Inflammatory macrophage treated with lipopolysaccharide for 1 hour (primary cell): Measurements from ENCODE around the gene CGNL1.
A peak's percentile ranks its signal among the peaks of the same experiment; 100 is the strongest.

ENCODE experiments used
- DNase-seq, 2 donors: peaks; one replicate each; pipeline ENCODE4 v3.0.0-alpha.2; 2020 to 2022

Gene CGNL1

GRCh38 chr15:57458356-57458781 lies 82.1 kb downstream of the CGNL1 start:
- DNase-seq, result no peak

DNA sequence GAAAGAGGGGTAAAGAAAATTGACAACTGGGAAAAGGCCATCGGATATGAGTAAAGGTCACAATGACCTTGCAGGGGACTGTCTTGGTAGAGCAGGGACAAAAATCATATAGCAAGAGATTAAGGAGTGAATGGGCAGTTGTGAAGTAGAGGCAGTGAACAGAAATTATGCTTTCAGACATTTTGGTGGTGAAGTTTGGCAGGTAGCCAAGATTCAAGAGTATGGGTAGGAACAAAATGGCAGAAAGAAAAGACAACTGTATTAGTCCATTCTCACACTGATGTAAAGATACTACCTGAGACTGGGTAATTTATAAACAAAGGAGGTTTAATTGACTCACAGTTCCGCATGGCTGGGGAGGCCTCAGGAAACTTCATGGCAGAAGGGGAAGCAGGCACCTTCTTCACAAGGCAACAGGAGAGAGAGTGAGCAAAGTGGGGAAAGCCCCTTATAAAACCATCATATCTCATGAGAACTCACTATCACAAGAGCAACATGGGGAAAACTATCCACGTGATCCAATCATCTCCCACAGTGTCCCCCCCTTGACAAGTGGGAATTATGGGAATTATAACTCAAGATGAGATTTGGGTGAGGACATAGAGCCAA lies 84.0 kb downstream of the CGNL1 start:
- DNase-seq, result no peak

DNA sequence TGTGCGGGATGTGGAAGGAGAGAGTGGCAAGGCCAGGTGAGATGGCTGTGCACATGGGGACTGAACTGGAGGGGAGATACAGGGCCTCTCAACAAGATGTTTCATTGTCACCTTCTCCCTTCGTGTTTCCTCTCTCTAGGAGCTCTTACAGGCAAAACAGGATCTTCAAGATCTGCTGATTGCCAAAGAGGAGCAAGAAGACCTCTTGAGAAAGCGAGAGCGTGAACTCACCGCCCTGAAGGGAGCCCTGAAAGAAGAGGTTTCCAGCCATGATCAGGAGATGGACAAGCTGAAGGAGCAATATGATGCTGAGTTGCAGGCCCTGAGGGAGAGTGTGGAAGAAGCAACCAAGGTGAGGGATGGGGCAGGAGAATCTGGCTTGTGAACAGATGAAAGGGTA lies 85.2 kb downstream of the CGNL1 start:
- no peak for DNase-seq

DNA sequence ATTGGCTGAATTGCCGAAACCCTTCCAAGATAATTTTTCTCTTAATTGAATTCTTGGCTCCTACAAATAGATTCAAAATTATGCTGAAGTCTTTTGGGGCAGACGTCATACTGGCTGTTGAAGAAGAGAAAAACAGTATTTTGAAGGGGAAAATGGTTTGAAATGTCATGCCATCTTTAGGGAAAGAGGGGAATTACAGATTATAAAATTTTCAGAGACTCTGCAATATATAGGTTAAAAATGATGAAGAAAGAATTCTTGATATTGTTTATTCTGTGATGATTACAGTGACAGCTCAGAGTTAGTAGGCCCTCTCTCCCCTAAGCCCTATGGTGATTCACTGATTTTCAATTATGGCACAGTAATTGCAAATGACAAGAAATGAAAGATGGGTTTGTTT lies 86.1 kb downstream of the CGNL1 start:
- DNase-seq, result no peak

DNA sequence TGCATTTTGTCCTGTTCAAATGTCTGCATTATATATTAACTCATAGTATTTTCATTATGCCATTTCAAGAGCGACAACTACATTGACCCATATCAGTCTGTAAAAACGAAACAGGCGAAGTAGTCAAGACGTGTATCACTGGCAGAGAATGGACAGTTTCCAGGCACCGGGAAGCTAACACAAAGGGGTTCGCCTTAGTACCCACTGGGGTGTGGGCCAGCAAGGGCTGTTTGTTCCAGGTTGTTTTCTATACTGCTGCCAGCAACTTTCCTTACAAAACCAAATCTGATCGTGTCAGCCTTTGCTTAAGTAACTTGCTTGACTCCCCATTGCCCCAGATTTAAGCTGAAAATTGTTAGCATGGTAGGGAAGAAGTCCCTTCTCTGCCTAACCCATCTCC lies 87.1 kb downstream of the CGNL1 start:
- DNase-seq, result no peak

DNA sequence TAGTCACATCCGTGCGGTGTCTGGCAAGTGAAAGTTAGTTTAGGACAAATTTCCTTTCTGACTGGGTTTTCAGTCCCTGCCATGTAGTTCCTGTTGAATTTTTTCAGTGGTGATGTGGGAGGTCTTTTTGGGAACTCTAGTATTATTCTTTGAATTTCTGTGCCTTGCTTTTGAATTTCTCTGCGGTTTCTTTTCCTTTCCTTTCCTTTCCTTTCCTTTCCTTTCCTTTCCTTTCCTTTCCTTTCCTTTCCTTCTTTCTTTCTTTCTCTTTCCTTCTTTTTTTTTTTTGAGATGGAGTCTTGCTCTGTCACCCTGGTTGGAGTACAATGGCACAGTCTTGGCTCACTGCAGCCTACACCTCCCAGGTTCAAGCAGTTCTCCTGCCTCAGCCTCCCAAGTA lies 88.2 kb downstream of the CGNL1 start:
- no peak for DNase-seq

GRCh38 chr15:57468486-57468885 lies 92.2 kb downstream of the CGNL1 start:
- DNase-seq, result peak in 1 of 2 donors; percentile 9

- DNase-seq, result no peak
Observed at GRCh38 chr15:57470543-57470942, 94.2 kb downstream of the CGNL1 start.

DNA sequence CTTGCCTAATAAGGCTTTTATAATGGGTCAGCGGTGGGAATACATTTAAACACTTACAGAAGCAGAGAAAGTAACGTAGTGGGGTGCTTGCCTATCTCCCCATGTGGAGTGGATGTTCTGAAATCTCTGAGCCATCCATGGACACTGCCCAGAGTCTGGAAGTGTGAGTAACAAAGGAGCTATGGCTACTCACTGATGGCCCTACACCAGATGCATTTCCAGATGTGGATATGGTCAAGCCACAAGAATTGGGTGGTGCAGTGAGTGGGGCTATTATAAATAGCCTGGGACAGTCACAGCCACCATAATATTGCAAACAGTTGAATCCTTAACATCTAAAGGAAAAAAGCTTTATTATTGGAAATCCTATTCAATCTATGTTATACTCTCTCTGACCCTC lies 96.6 kb downstream of the CGNL1 start:
- DNase-seq, result no peak

DNA sequence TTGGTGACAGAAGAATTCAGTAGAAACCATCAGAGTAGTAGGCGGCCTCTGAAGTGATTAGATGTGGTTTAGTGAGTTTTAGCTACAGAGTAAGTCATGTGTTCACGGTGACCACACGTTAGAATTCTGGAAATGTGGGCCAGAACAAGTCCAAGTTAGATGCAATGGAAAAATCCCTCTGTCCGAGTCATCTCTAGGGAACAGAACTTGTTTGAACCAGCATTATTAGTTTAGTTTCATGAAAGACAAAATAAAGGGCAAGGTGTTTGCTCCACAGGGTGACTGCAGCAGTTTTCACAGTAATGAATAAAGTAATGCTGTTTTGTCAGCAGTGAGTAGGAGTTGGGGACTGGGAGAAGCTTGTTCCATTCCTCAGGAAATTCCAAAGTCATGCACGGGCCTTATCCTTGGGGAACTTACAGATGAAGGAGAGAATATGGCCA lies 100.2 kb downstream of the CGNL1 start:
- no peak for DNase-seq

- no peak for DNase-seq
Observed at GRCh38 chr15:57477736-57478522, 101.6 kb downstream of the CGNL1 start.

DNA sequence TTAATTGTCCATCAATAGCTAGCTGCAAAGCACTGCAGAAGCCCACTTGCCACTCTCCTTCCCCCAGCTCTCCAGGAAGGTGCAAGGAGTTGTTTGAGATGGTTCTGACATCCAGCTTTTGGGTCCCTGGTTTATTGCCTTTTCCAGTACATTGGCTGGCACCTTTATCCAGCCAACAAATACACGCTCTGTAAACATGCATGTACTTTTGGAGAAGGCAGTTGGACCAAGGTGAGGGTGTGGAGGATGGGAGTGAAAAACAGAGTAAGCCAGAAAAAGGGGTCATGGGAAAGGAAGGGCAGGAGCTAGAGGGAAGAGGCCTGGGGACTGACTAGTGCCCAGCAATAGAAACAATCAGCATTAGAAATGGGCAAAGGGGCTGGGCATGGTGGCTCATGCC lies 102.7 kb downstream of the CGNL1 start:
- no peak for DNase-seq

DNA sequence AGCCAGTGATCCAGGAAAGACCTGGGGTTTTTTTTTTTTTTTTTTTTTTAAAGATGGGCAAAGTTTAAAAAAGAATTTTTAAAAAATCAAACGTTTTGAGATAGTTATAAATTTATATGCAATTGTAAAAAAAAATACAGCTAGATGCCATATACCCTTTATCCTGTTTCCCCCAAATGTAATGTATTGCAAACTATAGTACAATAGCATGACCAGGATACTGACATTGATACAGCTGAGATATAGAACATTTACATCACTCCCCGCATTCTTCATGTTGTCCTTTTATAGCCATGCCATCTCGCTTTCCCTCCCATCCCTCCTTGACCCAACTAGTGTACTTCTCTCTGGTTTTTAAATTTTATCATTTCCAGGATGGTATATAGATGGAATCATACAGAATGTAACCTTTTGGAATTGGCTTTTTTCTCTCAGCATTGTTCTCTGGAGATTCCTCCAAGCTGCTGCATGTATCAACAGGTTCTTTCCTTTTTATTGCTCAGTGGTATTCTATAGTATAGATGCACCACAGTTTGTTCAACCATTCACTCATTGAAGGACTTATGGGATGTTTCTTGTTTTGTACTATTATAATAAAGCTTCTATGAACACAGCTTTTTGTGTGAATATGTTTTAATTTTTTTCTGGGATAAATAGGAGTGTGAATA lies 104.9 kb downstream of the CGNL1 start:
- no peak for DNase-seq

- DNase-seq, result no peak
Observed at GRCh38 chr15:57485869-57486268, 109.6 kb downstream of the CGNL1 start.

DNA sequence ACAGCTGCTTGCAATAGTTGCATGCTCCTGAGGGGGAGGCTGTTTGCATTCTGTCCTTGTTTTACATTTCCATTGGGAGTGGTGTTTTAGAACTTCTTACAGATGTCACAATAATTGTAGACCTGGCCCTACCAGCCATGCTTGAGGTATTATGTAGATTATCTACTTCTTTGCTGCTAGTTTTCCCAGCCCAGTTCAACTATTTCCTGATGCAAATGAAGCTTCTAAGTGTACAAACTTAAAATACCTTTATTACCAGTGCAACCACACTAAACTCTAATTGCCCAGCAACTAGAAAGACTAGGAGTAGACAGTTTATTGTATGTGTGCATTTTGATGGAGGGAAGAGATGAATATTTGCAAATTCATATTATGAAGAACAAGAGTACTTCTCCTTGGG lies 110.5 kb downstream of the CGNL1 start:
- no peak for DNase-seq

- DNase-seq, result no peak
Observed at GRCh38 chr15:57489122-57489521, 112.8 kb downstream of the CGNL1 start.

- DNase-seq, result no peak
Observed at GRCh38 chr15:57493351-57493750, 117.0 kb downstream of the CGNL1 start.

GRCh38 chr15:57494581-57494980 lies 118.3 kb downstream of the CGNL1 start:
- DNase-seq, result no peak

DNA sequence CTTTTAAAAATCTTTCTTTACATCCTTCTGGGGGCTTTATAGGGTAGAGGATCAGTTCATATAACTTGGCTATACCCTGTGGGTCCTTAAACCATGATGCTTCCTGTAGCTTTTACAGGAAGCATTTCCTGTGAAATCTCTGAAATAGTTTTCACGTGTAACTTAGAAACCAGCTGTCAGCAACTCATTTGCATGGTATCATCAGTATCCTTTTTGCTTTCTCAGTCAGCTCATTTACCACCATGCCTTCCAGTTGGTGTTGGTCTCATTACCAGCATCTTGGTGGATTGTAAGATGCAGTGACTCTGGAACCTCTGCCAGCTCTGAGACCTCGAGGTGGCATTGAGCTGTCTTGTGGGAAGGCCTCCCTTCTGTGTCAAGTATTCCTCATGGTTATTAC lies 118.7 kb downstream of the CGNL1 start:
- no peak for DNase-seq

DNA sequence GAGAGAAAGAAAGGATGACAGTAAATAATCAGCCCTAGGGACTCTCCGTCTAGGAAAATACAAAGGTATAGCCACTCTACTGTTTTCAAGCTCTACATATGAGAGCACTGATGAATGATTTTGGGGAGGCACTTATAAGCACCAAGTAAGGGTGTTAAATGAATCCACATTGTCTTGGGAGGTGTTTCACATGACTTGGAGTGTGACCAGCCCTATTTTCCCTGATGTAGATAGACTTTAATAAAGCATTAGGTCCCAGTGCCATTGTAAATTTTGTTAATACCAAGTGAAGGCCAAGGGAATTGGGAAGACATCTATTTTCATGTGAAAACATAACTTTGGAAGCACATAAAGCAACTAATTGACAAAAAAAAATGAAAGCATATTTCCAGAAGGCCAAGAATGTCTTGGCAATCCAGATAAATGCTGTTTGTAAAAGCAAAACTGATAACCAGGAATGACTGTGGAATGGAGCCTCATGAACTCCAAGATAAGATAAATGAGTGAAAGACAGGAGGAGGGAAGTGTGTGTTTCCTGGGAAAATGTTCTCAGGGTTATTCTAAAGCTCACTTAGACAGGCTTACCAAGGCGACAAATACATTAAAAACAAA lies 119.4 kb downstream of the CGNL1 start:
- no peak for DNase-seq

GRCh38 chr15:57496594-57496945 lies 120.3 kb downstream of the CGNL1 start:
- no peak for DNase-seq

DNA sequence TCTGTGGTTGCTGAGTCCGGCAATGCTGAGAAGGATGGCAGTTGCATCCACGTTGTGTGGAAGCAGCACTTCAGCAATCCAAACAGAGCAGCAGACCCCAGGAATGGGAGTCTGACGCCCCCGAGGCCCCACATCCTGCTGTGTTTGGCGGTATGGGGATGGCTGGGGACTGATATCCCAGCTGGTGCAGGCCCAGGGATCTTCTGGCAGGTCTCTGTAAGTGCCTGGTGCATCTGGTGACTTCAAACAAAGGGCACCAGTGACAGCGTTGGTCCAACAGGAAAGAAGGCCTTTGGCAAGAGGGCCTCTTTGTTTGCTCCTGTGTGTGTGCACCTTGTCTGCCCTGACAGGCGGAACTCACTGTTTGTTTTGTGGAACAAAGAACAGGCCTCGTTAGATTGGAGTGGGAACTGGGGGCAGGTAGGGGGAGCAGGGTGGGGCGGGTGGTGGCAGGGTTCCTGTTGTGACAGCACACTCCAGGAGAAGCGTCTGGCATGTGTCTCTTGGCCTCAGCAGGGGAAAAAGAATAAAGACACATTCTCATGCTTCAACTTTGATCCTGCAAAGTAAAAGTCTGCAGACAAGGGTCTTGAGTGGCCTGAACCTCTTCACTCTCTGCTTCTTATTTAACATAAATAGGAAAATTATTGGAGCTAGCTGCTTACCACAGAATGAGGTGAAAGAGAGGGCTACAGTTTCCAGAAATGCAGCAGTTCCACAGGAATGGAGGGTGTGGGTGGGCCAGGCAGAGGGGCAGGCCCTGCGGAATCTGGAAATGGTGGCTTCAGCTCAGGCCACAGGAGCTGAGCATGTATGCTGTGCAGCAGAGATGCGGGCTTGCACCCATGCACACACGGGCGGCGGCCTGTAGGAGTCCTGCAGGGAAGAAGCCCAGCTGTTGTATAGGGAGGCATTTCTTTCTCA lies 120.9 kb downstream of the CGNL1 start:
- DNase-seq, result no peak

DNA sequence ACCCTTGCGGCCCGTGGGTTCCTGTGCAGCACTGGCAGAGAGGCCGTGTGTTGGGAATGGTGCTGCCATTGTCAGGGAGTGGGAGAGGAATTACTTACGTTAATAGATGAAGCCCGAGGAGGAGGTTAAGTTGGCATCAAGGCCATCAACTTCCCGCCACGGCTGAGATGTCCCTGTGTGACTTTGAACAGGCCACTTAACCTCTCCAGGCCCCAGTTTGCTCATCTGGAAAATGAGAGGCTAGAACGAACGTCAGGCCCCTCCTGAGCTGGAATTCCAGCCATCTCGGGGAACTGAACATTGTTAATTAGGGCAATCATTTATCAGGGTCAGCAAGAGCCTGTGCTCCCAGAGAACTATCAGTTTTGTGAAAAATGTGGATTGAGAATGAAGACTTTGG lies 124.0 kb downstream of the CGNL1 start:
- no peak for DNase-seq
